ENCODE data around the gene S100A4.
A peak's percentile ranks its signal among the peaks of the same experiment; 100 is the strongest.

The S100A4 gene

GRCh38 chr1:153547560-153548551 is 2.2 kb upstream of the S100A4 start:
- H3K36me3 ChIP-seq (ENCODE audit: control insufficient read depth, insufficient read depth, low read length), result peaks cover 6% of the 10 kb centered on the region
- WGBS, 2 experiments (ENCODE audit: insufficient coverage in 2 of 2), result 87 to 93% methylated on average over 17 of the region's 19 CpGs
- peak overlapping the region; percentile 75 for H3K27ac ChIP-seq (ENCODE audit: low read depth, low read length, severe bottlenecking)
- no peaks in the 10 kb centered on the region for H3K9me3 ChIP-seq (ENCODE audit: control insufficient read depth, low read length)
- H3K4me1 ChIP-seq (ENCODE audit: control insufficient read depth, insufficient read depth, low read length, poor library complexity, severe bottlenecking), result peaks cover 75% of the 10 kb centered on the region
- H3K4me3 ChIP-seq (ENCODE audit: extremely low read depth, insufficient read depth, low read length, poor library complexity, severe bottlenecking), result no peak overlapping the region

- Histone ChIP-seq H3K36me3 (ENCODE audit: control insufficient read depth, insufficient read depth, low read length) (peaks cover 9% of the 10 kb centered on the region), H3K9me3 (ENCODE audit: control insufficient read depth, low read length) (no peaks in the 10 kb centered on the region), H3K27ac (ENCODE audit: low read depth, low read length, severe bottlenecking) (no peak overlapping the region), H3K4me3 (ENCODE audit: extremely low read depth, insufficient read depth, low read length, poor library complexity, severe bottlenecking) (no peak overlapping the region), H3K4me1 (ENCODE audit: control insufficient read depth, insufficient read depth, low read length, poor library complexity, severe bottlenecking) (peaks cover 81% of the 10 kb centered on the region)
- WGBS, 2 experiments (ENCODE audit: insufficient coverage in 2 of 2), result 70 to 82% methylated on average over 6 to 9 of the region's 14 CpGs
Observed at GRCh38 chr1:153546796-153547559, 1.4 kb upstream of the S100A4 start.

- H3K4me1 ChIP-seq (ENCODE audit: control insufficient read depth, insufficient read depth, low read length, poor library complexity, severe bottlenecking), result peaks cover 86% of the 10 kb centered on the region
- no peak overlapping the region for H3K4me3 ChIP-seq (ENCODE audit: extremely low read depth, insufficient read depth, low read length, poor library complexity, severe bottlenecking)
- H3K36me3 ChIP-seq (ENCODE audit: control insufficient read depth, insufficient read depth, low read length), result peaks cover 10% of the 10 kb centered on the region
- no peak overlapping the region for H3K27ac ChIP-seq (ENCODE audit: low read depth, low read length, severe bottlenecking)
- 89 to 98% methylated on average over 7 to 8 of the region's 8 CpGs for WGBS, 2 experiments (ENCODE audit: insufficient coverage in 2 of 2)
- H3K9me3 ChIP-seq (ENCODE audit: control insufficient read depth, low read length), result no peaks in the 10 kb centered on the region
Observed at GRCh38 chr1:153546371-153546770, 765 bp upstream of the S100A4 start.

GRCh38 chr1:153544453-153545066 is 1.0 kb downstream of the S100A4 start:
- H3K9me3 ChIP-seq (ENCODE audit: control insufficient read depth, low read length), result no peaks in the 10 kb centered on the region
- H3K36me3 ChIP-seq (ENCODE audit: control insufficient read depth, insufficient read depth, low read length), result peaks cover 10% of the 10 kb centered on the region
- H3K4me1 ChIP-seq (ENCODE audit: control insufficient read depth, insufficient read depth, low read length, poor library complexity, severe bottlenecking), result peaks cover 84% of the 10 kb centered on the region
- H3K4me3 ChIP-seq (ENCODE audit: extremely low read depth, insufficient read depth, low read length, poor library complexity, severe bottlenecking), result peak overlapping the region; percentile 20
- WGBS, 2 experiments (ENCODE audit: insufficient coverage in 2 of 2), result 62 to 78% methylated on average over 5 to 8 of the region's 10 CpGs
- peak overlapping the region; percentile 79 for H3K27ac ChIP-seq (ENCODE audit: low read depth, low read length, severe bottlenecking)

- Histone ChIP-seq H3K36me3 (ENCODE audit: control insufficient read depth, insufficient read depth, low read length) (peaks cover 10% of the 10 kb centered on the region), H3K27ac (ENCODE audit: low read depth, low read length, severe bottlenecking) (no peak overlapping the region), H3K4me3 (ENCODE audit: extremely low read depth, insufficient read depth, low read length, poor library complexity, severe bottlenecking) (no peak overlapping the region), H3K9me3 (ENCODE audit: control insufficient read depth, low read length) (no peaks in the 10 kb centered on the region), H3K4me1 (ENCODE audit: control insufficient read depth, insufficient read depth, low read length, poor library complexity, severe bottlenecking) (peaks cover 76% of the 10 kb centered on the region)
- WGBS, 2 experiments (ENCODE audit: insufficient coverage in 2 of 2), result 94 to 96% methylated on average over 3 of the region's 4 CpGs
Observed at GRCh38 chr1:153543736-153544135, 1.9 kb downstream of the S100A4 start.

GRCh38 chr1:153542956-153543711 is 2.5 kb downstream of the S100A4 start:
- peaks cover 10% of the 10 kb centered on the region for H3K36me3 ChIP-seq (ENCODE audit: control insufficient read depth, insufficient read depth, low read length)
- no peak overlapping the region for H3K27ac ChIP-seq (ENCODE audit: low read depth, low read length, severe bottlenecking)
- H3K4me3 ChIP-seq (ENCODE audit: extremely low read depth, insufficient read depth, low read length, poor library complexity, severe bottlenecking), result no peak overlapping the region
- no peaks in the 10 kb centered on the region for H3K9me3 ChIP-seq (ENCODE audit: control insufficient read depth, low read length)
- H3K4me1 ChIP-seq (ENCODE audit: control insufficient read depth, insufficient read depth, low read length, poor library complexity, severe bottlenecking), result peaks cover 73% of the 10 kb centered on the region
- 95 to 96% methylated on average over 7 to 11 of the region's 13 CpGs for WGBS, 2 experiments (ENCODE audit: insufficient coverage in 2 of 2)

GRCh38 chr1:153541641-153542590 is 3.7 kb downstream of the S100A4 start:
- Histone ChIP-seq H3K4me1 (ENCODE audit: control insufficient read depth, insufficient read depth, low read length, poor library complexity, severe bottlenecking) (peaks cover 64% of the 10 kb centered on the region), H3K9me3 (ENCODE audit: control insufficient read depth, low read length) (no peaks in the 10 kb centered on the region), H3K27ac (ENCODE audit: low read depth, low read length, severe bottlenecking) (no peak overlapping the region), H3K36me3 (ENCODE audit: control insufficient read depth, insufficient read depth, low read length) (peaks cover 10% of the 10 kb centered on the region), H3K4me3 (ENCODE audit: extremely low read depth, insufficient read depth, low read length, poor library complexity, severe bottlenecking) (no peak overlapping the region)
- WGBS, 2 experiments (ENCODE audit: insufficient coverage in 2 of 2), result 88 to 90% methylated on average over 4 to 5 of the region's 13 CpGs

- 87 to 96% methylated on average over 7 to 9 of the region's 11 CpGs for WGBS, 2 experiments (ENCODE audit: insufficient coverage in 2 of 2)
- H3K9me3 ChIP-seq (ENCODE audit: control insufficient read depth, low read length), result no peaks in the 10 kb centered on the region
- no peak within 1 kb of the TSS for H3K27ac ChIP-seq (ENCODE audit: low read depth, low read length, severe bottlenecking)
Observed at GRCh38 chr1:153540394-153541361, 4.9 kb downstream of the S100A4 start, which contains the start of gene S100A5. Gene S100A5, minus strand, starts transcription at chr1:153540934. Its CDS starts 743 bp downstream, at chr1:153540191.

More at GRCh38 chr1:153540394-153541361, 4.9 kb downstream of the S100A4 start, which contains the start of gene S100A5:
- H3K4me3 ChIP-seq (ENCODE audit: extremely low read depth, insufficient read depth, low read length, poor library complexity, severe bottlenecking), result no peak within 1 kb of the TSS
- peaks cover 52% of the 10 kb centered on the region for H3K4me1 ChIP-seq (ENCODE audit: control insufficient read depth, insufficient read depth, low read length, poor library complexity, severe bottlenecking)
- peaks cover 10% of the 10 kb centered on the region for H3K36me3 ChIP-seq (ENCODE audit: control insufficient read depth, insufficient read depth, low read length)
